ENCODE measurements around the gene AMELX.

AMELX gene

DNA sequence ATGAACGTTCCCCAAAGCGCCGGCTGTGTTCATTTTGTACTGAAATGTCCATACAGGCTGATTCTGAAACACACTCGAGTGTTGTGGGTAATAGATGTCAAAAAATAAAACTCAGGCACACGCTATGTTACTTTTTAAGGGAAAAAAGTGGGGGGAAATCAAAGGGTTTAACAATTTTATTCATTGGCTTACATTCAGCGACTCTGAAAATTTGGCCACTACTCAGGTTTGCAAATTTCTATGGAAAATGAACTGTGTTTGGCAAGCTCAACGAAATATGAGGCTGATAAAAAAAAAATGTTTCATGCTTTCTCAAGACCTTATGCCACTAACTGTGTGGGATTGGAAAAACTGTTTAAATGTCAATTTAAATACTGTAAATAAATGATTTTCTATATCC lies 18.5 kb downstream of the AMELX start:
- DNase-seq: no peak

DNA sequence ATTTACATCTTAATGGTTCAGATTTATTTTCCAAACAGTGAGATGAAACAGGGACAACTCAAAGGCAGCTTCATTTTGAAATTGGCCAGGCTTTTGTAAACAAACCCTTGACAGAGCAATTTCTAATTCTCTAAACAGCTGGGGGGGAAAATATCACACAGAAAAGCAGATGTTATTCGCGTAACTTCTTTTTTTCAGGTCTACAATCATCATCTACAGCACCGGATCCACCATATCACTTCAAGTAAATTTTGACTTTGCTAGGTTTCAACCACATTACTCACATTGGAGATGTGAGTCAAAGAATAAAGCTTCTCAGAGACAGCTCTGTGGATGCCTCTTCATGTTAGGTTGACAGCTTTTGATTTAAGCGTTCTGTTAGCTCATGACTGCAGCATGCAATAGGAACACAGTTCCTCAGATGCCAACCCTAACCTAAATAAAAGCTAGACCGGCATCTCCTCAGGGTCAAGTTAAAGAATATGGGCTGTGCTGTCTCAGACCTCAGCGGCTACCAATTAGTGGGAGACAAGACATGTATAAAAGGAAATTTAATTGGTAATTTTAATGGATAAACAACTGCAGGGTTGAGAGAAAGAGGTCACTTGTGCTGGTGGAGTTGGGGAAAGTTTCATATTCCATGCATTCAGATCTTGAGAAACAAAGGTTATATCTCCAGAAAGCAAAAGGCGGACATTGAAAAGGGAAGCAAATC lies 26.8 kb downstream of the AMELX start:
- DNase-seq: no peak

DNA sequence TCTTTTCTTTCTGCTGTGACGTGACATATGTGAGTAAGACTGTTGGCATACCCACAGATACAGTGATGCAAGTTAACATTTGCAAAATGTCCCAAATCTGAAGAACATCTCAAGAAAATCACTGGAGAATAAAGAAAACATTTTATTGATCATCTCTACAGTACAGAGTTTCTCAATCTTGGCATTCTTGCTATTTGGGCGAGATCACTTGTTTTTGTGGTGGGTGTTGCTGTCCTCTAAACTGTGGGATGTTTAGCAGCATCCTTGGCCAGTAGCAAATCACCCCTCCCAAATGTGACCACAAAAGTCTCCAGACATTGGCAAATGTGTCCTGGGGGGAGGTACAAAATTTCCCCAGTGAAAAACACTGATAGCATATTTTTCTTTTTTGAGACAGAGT lies 28.8 kb downstream of the AMELX start:
- no peak for DNase-seq

DNA sequence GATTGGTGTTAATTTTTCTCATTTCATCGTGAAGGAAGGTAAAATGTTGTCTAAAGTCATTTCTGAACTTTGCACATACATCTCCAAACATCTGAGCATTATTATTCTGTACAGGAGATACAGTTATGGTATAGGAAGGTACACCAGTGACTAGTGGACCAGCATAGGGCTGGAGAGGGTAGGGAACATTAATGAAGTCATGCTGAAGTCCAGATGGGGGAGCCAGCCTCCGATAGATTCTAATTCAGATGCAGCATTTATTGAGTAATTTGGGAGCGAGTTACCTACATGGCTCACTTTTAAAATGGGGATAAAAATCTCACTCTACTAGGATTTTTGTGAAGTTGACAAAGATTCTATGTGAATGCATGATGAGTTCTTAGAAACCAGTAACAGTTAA lies 34.9 kb downstream of the AMELX start:
- no peak for DNase-seq

DNA sequence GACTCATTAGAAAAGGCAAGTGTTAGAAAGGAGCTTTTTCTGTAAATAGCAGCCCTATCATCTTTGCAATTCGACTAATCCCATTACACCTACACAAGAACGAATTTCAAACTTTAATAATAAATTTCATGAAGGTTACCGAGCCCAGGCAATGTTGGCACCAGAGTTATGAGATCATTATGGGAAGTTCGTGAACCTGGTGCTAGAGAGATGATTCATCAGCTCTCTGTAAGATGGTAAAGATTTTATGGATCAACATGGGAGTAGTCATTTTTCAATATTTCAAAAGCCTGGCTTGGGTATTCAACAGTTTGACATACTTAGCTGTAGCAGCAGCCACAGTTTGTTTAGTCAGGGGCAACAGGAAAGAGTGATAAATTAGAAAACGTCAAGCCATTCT lies 35.8 kb downstream of the AMELX start:
- no peak for DNase-seq

DNA sequence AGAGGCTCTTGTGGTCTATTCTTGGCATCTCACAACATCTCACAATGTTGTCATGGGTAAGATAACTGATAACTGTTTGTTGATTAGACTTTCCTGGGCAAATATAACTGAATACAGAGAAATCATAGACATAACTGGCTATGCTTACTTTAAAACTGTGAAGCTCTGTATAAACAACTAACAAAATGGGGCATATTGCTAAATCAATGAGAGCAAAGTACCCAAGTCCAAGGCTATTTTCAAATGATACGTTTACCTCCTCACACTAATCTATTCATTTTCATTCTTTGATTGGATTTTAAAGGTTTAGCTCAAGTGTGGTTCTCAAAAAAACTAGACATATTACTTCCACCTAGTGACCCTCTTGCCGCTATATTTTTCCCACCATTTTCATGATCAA lies 38.6 kb downstream of the AMELX start:
- no peak for DNase-seq

DNA sequence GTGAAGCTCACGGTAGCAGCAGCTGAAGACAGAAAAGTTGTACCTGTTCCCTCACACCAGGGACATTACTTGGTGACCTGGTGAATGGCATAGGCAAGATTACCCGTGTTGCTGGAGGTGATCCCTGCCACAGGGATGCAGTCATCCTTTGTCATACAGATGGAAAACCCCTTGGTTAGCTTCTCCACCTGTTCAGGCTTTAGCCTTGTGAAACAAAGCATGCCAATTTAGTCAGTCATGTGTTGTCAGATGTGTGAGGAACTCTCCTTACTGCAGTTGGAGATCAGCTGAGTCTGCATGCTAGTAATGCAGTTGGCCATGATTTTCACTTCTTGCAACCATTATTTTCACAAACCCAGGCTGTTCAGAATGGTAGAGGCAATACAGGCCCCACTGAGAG lies 41.0 kb downstream of the AMELX start:
- no peak for DNase-seq

DNA sequence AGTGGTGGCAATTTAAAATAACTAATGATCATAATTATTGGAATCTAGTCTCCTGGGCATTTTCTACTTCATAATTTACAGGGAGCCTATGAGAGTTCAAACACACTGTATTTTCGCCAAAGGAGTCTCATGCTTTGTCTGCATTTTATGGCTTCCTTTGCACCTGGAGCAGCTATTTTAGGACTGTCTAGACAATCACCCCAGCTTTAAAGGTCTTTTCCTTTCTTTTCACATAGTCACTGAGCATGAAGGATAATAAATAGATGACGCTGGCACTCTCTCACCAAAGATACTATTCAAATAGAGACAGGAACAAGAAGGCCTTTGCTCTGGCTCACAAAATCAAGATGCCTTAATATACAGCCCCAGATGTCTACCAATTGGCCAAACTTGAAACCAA lies 43.0 kb downstream of the AMELX start:
- no peak for DNase-seq

DNA sequence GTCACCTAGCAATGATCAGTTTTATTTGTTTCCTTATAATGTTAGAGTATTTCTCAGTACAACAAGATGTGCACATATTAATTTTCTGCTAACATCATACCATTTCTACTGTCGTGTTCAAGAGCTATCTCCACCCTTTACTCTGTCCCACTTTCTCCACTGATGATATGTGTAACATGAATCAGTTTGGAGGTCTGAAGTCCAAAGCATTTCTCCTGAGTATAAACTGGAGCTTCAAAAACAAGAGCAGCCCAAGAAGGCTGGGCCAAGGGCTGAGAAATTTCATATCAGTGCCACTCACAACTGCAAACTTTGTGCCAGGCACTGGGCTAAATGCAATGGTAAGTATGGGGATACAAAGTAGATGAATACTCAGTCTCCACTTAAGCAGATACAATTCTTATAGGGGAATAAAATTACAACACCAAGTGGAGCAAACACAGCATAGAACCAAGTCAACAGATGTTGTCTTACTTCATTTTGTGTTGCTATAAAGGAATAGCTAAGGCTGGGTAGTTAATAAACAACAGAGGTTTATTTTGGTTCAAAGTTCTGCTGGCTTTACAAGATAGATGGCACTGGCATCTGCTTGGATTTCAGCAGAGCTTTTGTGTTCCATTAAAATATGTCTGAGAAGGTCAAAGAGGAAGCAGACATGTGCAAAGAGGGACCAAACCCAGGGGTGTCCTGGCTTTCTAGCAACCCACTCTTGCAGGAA lies 44.2 kb downstream of the AMELX start:
- no peak for DNase-seq

DNA sequence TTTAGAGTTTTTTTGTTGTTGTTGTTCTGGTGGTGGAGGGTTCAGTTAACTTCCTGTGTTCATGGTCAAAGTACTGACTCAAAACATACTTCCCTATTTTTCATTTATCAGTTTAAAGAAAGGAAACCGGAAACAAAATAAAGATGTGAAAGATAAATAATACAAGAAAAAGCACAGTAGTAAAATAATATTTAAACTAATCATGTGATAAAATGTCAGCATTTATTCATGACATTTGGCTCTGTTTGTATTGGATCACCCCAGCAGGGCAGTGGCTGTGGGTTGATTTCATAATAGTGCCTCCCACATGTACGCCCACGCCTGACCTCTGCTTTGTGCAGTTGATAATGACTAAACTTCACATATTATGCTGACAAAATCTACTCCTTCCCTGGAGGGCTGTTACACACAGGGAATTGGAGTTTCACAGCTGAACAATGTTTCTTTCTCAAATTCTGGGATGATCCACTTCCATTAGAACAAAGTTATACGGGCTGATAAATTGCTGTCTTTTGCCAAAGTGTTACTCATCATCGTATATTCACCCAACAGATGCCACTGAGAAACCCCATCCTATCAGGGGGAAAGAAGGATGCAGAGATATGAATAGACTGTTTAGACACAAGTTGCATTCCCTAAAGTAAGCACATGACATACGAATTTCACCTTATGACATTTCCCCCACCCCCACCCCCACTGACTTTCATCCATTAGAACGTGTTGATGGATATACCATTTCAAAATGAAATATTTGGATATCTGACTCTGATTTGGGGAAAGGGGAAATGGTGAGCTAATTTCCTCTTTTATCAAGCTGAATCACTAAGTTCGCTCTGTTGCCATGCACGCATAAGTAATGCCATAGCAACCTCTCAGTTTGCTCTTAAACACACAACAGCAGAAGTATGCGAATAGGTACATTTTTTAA lies 48.3 kb downstream of the AMELX start:
- no peak for DNase-seq

DNA sequence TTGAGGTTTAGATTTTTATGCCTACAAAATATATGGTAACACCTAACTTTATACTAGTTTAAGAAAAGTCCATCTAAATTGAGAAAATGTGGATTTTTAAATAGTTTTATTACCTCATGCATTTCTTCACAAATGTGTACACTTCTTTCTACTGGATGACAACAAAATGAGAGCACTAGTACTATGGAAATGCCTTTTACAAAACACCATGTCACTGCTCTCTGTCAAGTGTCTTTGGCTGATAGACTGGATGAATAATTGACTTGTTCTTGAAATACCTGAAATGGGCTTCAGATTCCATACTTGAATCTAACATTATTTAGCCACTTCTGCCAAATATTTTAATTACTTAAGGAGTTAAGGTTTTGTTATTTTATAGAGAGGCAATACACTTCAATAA lies 49.5 kb downstream of the AMELX start:
- no peak for DNase-seq

DNA sequence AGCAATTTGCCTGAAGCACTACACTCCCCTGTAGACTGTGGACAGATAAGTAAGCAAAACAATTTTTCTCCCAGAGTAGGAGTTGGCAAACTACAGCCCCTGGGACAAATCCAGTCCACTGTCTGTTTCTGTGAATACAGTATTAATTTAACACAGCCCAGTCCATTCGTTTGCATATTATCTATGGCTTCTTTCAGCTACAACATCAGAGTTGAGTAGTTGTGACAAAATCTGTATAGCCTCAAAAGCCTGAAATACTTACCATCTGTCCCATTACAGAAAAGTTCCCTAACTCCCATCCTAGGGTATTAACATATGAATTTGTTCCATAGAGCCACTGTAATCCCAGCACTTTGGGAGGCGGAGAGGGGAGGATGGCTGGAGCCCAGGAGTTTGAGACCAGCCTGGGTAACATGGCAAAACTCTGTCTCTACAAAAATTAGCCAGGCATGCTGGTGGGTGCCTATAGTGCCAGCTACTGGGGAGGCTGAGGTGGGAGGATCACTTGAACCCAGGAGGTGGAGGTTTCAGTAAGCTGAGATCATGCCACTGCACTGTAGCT lies 53.0 kb downstream of the AMELX start:
- DNase-seq: no peak

DNA sequence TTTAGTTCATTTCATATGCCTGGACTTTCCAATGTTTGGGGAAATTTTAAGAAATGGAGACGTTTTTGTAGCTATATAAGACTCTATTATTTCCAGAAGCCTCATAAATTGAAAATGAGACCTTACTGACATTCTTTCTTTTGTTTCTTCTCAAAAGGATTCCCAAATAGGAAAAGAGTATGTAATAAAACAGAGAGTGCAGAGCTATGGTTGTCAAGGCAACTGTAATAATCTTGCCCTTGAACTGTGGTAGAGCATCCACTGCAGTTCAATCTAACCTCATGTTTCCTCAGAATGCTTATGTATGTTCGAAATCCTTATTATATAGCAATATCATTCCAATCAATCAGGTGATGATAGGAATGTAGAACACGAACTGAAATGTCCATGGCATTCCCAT lies 54.1 kb downstream of the AMELX start:
- no peak for DNase-seq

DNA sequence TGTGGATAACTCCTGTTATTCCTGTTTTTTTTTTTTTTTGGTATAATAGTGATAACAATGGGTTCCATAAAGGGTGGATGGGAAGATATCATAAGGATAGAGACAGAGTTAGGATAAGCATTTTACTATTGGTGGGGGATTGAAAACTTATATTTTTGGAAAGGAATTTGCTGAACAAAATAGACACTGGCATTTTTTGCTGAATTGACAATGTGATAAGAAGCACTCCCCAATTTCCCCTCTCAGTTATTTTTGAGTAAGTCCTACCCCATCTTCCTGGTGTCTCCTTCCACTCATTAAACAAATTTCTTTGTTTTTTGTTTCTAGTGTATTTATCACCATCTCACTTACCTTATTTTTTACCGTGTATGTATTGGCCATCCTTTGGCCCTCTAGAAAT lies 55.8 kb downstream of the AMELX start:
- no peak for DNase-seq

DNA sequence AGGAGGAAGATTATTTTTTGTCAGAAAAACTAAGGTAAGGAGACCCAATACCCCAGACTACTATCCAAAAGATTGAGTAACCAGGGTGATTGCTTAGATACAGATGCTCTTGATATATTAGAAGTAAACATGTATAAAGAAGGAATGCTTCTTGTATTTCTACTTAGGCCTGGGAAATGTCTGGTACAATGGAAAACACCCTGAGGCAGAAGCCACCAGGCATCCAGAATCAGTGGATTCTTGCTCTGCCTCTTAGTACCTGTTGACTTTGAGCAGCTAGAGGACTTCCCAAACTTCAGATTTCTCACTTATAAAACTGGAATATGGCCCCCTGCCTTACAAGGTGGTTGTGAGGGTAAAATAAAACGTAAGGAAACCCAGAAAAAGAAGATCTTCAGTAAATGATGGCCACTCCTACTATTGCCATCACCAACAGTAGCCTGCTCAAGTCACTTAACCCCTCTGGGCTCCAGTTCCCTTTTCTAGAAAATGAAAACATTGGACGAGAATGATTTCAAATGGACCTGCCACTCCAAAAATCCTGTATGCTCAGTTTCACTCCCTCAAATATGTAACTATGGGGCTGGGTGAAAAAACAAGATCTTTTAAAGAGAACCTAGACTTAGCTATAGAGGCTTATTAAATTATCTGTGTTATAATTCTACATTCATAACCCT lies 56.6 kb downstream of the AMELX start:
- no peak for DNase-seq

Measured in NCI-H1436 treated with DMSO at 0.1 percent for 48 hours (cell line).